NCI-H2171 treated with DMSO at 0.1 percent for 48 hours (cell line): ENCODE data around the gene PPARG.

Source experiments
- DNase-seq: peaks from one replicate; lab custom pipeline; 2025; lab: John Stamatoyannopoulos, UW

Gene PPARG

DNA sequence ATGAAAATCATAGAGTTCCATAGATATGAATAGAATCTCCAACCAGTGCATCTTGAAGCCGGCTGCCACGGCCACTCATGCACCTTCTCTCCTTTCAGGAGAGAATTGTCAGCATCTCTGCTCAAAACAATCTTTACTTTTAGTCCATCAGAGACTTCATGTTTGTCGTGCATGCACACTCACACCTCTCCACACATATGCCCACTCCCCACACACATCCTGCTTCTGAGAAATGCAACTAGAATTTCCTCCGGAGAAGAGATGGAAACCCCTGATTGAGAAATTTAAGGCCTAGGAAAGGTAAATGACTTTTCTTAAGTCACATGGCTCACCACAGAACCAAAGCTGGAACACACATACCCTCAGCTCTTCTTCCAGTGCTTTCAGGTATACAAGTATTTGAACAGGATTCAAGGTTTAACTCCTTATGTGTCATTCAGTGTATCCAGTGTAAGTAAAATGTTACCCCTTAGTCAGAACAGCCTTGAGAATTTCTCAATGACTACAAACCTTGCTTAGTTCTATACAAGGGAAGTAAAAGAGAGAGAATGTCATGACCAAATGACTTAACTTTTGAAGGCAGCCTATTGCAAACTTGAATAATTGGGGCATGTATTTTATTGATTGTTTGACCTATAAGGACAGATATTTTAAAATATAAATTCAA is 126.3 kb downstream of the PPARG start:
- DNase-seq, result no peak

DNA sequence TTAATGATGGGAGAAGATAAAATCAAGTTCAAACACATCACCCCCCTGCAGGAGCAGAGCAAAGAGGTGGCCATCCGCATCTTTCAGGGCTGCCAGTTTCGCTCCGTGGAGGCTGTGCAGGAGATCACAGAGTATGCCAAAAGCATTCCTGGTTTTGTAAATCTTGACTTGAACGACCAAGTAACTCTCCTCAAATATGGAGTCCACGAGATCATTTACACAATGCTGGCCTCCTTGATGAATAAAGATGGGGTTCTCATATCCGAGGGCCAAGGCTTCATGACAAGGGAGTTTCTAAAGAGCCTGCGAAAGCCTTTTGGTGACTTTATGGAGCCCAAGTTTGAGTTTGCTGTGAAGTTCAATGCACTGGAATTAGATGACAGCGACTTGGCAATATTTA is 127.9 kb downstream of the PPARG start:
- DNase-seq, result no peak

- no peak for DNase-seq
Measured at GRCh38 chr3:12420393-12420792, 131.5 kb downstream of the PPARG start.

GRCh38 chr3:12421132-12421531 is 132.3 kb downstream of the PPARG start:
- no peak for DNase-seq

DNA sequence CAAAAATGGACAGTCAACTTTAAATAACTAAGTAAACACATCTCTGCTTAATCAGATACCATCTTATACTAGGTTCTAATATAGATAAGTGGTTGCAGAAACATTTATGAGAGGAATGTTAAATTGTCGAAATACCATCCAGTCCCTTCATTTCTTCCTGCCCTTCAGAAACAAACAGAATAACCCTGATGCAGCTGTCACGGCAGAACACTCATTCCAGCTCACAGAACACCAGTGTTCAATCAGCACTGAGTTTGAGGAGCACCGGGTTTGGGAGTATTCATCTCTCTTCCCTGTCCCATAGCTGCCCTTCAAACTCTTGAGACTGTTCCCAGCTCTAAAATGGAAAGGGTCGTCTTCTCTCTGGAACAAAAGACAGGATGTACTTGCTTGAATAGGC is 134.3 kb downstream of the PPARG start:
- DNase-seq, result no peak

GRCh38 chr3:12423918-12424630 is 135.2 kb downstream of the PPARG start:
- no peak for DNase-seq

- no peak for DNase-seq
Measured at GRCh38 chr3:12424635-12425319, 135.9 kb downstream of the PPARG start.

DNA sequence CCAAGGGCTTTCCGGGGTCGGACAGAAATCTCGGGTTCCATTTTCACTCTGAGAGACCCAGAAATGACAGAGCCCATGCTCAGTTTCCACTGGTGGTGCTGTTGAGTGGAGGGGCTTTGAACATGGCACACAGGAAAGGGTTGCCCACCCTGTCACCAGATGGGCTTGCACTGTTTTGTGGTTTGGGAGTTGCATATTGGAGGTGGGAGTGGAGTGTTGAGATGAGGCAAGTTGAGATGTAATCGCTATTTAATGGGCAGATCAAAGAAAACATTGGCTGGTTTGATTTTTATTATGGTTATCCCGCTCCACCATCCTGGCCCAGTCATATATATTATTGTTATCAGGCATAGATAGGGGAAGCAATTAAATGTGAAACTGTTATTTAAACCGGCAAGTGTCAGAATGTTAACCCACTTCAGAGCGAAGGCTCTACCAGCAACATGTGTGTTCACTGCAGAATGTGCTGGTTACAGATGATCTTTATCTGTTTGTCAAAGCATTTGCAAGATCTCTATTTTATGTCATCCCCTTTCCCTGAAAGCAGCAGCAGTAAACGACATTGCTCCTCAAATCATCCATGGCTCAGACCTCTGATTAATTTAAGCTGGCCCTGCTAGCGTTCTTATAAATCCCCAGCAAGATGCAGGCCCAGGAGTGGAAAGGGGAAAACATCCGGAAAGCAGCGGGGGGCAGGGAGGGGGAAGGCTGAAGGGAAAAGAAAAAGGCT is 137.1 kb downstream of the PPARG start:
- no peak for DNase-seq

DNA sequence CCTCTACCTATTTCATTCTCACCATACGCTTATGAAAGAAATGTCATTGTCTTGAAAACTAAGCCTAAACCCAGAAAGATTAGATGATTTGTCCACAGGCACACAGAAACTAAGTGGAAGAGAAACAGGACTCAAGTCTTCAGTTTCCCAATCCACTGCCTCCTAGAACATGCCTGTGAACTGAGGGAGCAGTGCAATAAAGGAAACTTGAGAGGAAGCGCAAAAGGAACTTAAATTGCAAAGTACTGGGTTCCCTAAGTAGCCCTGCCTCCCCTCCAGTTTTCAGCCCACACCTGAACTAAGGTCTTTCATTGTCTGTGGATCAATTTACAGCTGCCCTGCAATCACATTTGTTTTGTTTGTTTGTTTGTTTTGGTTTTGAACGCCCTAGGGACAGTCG is 138.7 kb downstream of the PPARG start:
- DNase-seq, result no peak

- no peak for DNase-seq
Measured at GRCh38 chr3:12428126-12428525, 139.3 kb downstream of the PPARG start.

- DNase-seq, result no peak
Measured at GRCh38 chr3:12430086-12430485, 141.2 kb downstream of the PPARG start.

- peak; percentile 39 for DNase-seq
Measured at GRCh38 chr3:12433823-12434222, 145.0 kb downstream of the PPARG start.

GRCh38 chr3:12436514-12437220 is 147.8 kb downstream of the PPARG start:
- DNase-seq, result no peak

DNA sequence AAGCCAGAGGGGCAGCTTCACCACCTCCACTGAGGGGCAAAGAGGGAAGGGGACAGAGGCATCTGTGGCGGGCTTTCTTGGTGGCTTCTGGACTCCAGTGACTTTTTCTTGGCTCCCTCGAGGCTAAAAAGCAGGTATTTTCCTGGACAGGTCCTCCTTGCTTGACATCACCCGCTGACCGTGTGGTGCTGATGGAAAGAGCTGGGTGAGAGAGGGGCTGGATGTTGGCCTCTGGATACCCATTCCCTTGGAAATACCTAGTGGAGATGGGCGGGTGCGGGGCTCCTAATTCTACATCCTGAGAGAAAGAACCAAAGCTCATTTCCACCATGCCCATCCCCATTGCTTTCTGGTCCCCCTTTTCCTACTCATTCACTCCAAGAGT is 148.3 kb downstream of the PPARG start:
- no peak for DNase-seq

DNA sequence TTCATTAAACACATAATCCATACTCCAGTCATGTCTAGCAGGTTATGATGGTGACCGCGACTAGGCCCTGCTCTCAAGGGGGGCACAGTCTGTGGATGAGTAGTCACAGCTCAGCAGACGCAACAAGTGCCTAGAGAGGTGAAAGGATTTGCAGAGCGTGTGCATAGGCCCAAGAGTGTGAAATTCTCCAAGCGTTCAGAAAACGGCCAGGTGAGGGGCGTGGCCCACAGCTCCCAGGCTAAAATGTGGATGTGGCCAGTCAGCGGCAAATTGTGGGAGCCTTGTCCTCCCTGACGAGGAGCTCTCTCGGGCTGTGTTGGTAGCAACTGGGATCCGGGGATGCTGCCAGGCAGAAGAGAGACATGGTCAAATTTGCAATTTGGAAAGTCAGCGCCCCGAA is 149.0 kb downstream of the PPARG start:
- no peak for DNase-seq

GRCh38 chr3:12438318-12438717 is 149.4 kb downstream of the PPARG start:
- DNase-seq, result no peak

GRCh38 chr3:12439161-12439940 is 150.5 kb downstream of the PPARG start:
- DNase-seq, result no peak

- no peak for DNase-seq
Measured at GRCh38 chr3:12440927-12441714, 152.3 kb downstream of the PPARG start.

DNA sequence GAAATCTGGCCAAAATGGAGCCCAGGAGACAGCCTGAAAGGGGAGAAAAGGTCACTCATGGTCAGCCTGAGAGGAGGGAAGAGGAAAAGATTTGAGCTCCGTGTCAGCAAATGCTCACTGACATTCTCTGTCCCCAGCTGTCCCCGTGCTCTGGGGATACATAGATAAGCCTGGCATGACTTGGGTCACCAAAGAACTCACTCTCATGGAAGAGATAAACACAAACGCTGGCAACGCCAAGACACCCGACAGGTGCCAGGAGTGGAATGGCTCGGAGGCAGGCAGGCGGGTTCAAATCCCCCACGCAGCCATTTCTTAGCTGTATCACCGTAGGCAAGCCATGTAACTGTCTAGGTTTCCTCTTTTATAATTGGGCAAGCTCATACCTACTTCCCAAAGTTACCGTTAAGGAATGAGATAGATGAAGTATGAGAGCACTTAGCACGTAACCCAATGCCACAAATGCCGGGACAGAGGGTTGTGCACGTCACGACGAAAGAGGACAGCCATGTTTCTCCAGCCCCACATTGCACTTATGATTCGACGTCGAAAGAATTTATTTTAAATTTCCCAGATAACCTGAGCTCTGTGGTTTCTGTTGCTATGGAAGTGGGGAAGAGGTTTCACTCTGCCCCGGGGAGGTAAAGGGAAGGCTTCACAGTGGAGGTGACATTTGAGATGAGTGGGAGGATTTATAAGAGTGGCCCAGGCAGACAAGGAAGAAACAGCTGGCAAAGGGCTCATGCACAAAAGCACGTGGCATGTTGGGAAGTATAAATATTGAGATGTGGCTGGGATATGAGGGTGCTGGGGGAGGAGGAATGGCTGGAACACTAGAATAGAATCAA is 154.0 kb downstream of the PPARG start:
- peak; percentile 3 for DNase-seq
